GM06990 (cell line): ENCODE measurements around the gene B4GALNT1.

Experiments used
- DNase-seq: peaks from one replicate; pipeline ENCODE4 v3.0.0-alpha.2; 2011; ENCODE audit not compliant: insufficient read length; ENCODE audit errors: extremely low read depth
- H3K27me3 ChIP-seq: replicated peaks from 2 replicates; pipeline ENCODE4 v1.6.0; 2011; ENCODE audit warnings: low read length; ENCODE audit not compliant: control insufficient read depth, insufficient read depth
- H3K36me3 ChIP-seq: 2 replicates; pipeline ENCODE4 v1.5.1; 2011; ENCODE audit warnings: low read length; ENCODE audit not compliant: control insufficient read depth, insufficient read depth
- H3K4me3 ChIP-seq: replicated peaks from 2 replicates; pipeline ENCODE4 v1.5.1; 2011; ENCODE audit warnings: low read depth, mild to moderate bottlenecking, control low read depth, low read length
- CTCF ChIP-seq: IDR thresholded peaks from 2 replicates; pipeline ENCODE4 v1.5.1; 2011; ENCODE audit warnings: low read length, control low read depth, mild to moderate bottlenecking, inconsistent platforms; ENCODE audit not compliant: insufficient read depth, poor library complexity, severe bottlenecking

The B4GALNT1 gene

DNA sequence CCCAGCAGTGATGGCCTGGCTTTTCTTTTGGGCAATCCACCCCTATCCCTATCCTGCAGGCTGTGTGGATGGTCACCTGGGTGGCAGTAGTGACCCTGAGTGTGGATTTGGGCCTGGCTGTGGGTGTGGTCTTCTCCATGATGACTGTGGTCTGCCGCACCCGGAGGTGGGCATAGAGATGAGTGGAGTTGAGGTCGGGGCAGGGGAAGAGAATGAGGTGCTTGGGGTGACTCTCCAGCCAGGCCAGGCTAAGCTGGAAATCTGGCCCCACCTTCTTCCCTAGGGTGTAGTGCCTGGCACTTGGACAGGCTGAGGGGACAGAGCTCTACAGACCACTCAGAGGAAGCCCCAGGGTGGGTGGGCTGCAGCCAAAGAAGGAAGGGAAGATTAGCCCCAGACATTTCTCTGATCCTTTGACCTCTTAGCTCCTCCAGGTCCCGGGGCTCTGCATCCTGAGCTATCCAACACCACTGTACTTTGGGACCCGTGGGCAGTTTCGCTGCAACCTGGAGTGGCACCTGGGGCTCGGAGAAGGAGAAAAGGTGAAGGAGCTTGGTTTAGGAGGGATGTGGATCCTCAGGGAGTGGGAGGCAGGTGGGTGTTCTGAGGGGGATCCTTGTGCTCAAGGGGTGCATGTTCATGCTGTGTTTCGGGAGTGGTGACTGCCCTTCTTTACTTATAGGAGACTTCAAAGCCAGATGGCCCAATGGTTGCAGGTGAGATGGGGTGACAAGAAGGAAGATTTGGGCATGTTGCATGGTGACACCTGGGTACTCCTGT lies 8.4 kb downstream of the B4GALNT1 start:
- TF ChIP-seq CTCF = no peak
- H3K4me3 ChIP-seq = no peak overlapping the region
- H3K27me3 ChIP-seq = peaks cover 7% of the 10 kb centered on the region
- DNase-seq = no peak
- H3K36me3 ChIP-seq = no peaks in the 10 kb centered on the region

- no peak for TF ChIP-seq CTCF
- H3K4me3 ChIP-seq = no peak overlapping the region
- H3K27me3 ChIP-seq = peaks cover 7% of the 10 kb centered on the region
- no peak for DNase-seq
- no peaks in the 10 kb centered on the region for H3K36me3 ChIP-seq
Measured at GRCh38 chr12:57623811-57624390, 9.1 kb downstream of the B4GALNT1 start.

GRCh38 chr12:57623385-57623784 lies 9.6 kb downstream of the B4GALNT1 start:
- TF ChIP-seq CTCF = no peak
- no peaks in the 10 kb centered on the region for H3K36me3 ChIP-seq
- H3K4me3 ChIP-seq = no peak overlapping the region
- DNase-seq = no peak
- H3K27me3 ChIP-seq = peaks cover 7% of the 10 kb centered on the region

- no peak for TF ChIP-seq CTCF
- H3K36me3 ChIP-seq = no peaks in the 10 kb centered on the region
Measured at GRCh38 chr12:57622293-57623245, 10.4 kb downstream of the B4GALNT1 start.

GRCh38 chr12:57621497-57622292 lies 11.3 kb downstream of the B4GALNT1 start:
- peak; percentile 94 for TF ChIP-seq CTCF
- Histone ChIP-seq H3K4me3 (peak overlapping the region; percentile 2; the same call in 1 of the 2 replicates), H3K27me3 (peaks cover 7% of the 10 kb centered on the region), H3K36me3 (no peaks in the 10 kb centered on the region)
- peak; percentile 39 for DNase-seq

More at GRCh38 chr12:57622293-57623245, 10.4 kb downstream of the B4GALNT1 start:
- DNase-seq = no peak
- peaks cover 7% of the 10 kb centered on the region for H3K27me3 ChIP-seq
- H3K4me3 ChIP-seq = no peak overlapping the region
